ENCODE results near the gene TRIP11.

The TRIP11 gene

DNA sequence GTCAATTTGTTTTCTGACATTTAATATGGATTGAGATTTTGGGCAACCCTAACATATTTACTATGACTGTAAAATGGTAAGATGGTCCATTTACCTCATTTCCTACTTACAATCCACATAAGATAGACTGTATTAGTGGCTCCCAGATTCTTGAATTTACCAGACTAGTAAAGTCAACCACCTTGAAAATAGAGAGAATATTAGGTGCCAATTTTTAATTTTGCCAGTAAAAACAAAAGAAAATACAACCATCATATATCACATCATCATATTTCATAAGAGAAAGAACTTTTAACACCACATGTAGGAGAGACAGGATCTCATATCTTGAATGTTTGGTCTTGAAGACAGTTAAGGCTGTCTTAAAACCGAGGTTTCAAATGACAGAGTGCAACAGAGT, 84.7 kb downstream of the TRIP11 start:
- DNase-seq (ENCODE audit: low read depth) = no peak

DNA sequence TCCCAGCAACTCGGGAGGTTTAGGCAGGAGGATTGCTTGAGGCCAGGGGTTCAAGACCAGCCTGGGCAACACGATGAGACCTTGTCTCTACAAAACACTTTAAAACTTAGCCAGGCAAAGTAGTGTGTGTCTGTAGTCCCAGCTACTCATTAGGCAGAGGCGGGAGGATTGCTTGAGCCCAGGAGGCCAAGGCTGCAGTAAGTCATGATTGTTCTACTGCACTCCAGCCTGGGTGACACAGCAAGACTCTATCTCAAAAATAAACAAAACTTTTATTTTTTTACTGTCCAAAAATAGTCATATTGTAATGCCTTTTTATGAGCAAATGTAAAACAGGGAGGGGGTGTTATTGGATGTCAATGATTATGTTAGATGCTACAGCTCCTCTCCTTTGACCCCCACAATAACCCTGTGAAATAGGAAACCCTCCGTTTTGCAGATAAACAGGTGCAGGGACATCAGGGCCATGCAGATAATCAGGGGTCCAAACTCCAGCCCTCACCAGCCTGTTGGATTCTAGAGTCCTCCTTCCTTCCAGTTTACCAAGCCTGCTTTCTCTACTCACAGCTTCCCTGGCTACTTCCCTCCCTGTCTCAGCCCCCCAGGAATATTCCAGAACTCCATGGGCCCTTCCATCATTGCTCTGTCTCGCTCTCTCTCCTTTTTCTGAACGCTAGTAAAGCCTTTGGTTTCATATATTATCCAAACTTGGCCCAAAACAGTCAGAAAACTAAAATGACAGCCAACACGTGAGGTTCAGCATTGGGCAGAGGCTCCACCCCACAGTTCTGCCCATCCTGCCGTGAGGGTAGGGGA, 86.5 kb downstream of the TRIP11 start:
- no peak for DNase-seq (ENCODE audit: low read depth)

DNA sequence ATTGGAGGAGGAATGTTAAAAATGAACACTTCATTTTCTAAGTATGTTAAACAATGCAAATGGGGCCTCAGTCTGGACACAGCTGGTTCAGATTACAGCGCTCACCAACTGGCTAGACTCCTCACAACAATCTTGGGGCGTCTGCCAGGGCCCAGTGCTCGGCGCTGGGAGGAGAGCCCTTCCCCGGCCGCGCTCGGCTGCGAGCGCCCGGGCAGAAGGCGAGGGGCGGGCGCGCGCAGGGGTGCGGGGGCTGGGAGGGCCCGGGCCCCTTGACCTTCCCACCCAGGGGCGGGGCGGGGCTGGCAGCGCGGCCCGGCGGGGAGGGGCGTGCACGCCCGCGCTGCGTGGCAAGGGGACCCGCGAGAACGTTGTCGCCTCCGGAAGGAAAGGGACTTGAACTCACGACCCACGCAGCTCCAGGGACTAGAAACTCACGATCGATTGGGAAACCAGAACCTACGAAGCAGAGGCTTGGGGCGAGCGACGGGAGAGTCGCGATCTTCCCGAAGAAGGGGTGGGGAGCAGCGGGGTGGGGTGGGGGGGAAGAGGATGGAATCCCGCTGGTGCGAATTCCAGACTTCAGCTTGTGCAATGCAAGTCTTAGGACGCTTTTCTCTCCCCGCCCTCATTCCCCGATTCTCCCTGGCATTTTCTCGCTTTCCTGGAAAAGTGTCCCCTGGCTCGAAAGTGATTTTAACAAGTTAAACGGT, 92.2 kb downstream of the TRIP11 start, which contains the start of gene FBLN5:
Gene FBLN5 (minus strand): TSS at position 220 of the 710 bp plus-strand sequence. CDS start 465 bp downstream, outside the sequence.
- DNase-seq (ENCODE audit: low read depth) = no peak

- no peak for DNase-seq (ENCODE audit: low read depth)
Measured at GRCh38 chr14:91946622-91947474, 93.0 kb downstream of the TRIP11 start.

DNA sequence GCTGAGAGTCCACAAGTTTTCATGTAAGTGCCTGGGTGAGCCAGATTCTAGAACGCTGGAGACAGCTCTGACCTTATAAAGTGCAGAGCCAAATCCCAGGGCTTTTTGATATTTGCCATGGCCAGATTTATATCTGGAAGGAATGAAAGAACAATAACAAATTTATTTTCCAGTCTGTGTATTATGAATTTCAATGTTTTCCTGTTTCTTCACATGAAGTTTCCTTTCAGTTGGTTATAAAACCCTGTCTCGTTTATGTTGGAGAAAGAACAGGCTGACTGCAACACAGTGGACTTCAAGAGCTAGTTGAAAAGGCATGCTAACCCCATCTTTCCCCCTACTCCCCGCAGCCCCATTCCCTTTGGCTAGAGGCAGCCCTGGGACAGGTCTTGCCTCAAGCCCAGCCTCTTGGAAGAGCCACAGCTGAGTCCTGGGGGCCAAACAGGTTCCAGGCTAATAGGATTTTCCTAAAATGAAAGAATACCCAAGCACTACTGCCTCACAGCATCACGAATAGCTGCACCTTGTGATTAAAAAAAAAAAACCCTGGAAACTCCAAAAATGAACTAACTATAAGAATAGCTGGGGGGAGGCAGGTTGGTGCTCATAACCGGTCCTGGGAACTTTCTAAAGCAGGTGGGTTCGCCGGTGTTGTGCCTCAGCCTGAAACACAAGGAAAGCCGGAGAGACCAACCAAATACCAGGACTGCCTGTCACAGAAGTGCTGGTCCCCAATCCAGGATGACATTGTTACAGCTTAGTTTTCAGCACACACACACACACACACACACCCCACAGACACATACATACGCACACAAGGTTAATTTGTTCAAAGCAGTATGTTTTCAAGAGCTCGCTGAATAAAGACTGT, 93.9 kb downstream of the TRIP11 start:
- no peak for DNase-seq (ENCODE audit: low read depth)

DNA sequence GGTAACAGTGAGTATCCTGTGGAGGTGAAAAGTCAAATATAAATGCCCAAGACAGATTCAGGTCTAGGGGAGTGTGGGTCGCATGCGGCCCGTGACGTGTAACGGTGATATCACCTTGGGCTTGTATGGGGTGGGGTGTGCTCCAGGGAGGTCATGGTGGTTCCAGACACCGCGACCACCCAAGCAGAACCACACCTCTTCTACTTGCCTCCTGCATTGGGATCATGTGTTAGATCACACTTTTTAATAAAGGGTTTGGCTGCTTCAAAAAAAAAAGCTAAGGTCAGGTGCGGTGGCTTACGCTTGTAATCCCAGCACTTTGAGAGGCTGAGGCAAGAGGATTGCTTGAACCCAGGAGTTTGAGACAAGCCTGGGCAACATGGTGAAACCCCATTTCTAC, 96.9 kb downstream of the TRIP11 start:
- no peak for DNase-seq (ENCODE audit: low read depth)

GRCh38 chr14:91942128-91942527, 97.7 kb downstream of the TRIP11 start:
- no peak for DNase-seq (ENCODE audit: low read depth)

- no peak for DNase-seq (ENCODE audit: low read depth)
Measured at GRCh38 chr14:91940209-91940608, 99.7 kb downstream of the TRIP11 start.

GRCh38 chr14:91935586-91935985, 104.3 kb downstream of the TRIP11 start:
- no peak for DNase-seq (ENCODE audit: low read depth)

DNA sequence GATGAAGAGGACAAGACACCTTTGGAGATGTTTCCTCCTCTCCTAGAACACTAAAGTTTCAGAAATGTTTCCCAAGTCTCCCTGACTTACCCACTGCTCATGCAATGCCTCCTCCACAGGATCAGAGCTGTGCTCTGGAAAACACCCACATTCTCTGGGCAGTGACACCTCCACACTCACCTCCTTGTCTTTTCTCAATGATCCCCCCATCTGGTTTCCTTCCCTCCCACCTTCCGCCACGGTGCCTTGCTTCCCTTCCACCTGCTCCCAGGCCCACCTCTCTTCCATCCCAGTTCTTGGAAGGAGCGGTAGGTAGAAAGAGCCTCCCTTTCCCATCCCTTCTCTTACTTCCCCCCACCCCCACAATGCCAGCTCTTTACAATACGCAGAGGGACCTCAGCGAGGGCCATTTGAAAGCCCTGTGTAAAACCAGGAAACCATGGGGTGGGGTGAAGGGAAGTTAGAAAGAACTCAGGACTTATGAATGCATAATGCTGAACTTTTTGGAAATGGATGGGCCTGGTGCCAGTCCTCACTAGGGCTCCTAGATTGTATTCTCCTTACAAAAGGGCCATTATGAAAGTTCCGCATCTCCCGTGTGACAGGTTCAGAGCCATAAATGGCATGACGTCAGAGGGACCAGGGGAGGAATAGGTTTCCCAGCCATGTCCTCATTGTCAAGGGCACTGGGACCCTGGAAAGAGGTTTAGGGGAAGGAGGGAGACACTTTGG, 105.1 kb downstream of the TRIP11 start:
- DNase-seq (ENCODE audit: low read depth) = no peak

- DNase-seq (ENCODE audit: low read depth) = no peak
Measured at GRCh38 chr14:91931478-91932088, 108.3 kb downstream of the TRIP11 start.

DNA sequence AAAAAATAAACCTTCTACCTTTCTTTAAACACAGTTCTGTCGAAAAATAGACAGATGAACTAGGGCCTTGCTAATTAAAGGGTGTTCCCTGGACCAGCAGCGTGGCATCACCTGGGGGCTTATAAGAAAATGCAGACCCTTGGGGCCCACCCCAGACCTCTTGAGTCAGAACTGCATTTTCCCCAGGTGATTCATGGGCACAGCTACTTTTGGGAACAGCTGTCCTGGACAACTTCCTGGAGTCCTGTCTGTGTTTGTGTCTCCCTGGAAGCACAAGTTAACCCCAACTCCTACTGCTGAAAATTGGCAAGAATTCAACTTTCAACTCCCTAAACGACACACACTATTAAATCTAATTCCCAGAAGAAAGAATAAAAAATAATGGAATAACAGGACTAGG, 110.2 kb downstream of the TRIP11 start:
- no peak for DNase-seq (ENCODE audit: low read depth)

- DNase-seq (ENCODE audit: low read depth) = no peak
Measured at GRCh38 chr14:91927800-91928199, 112.1 kb downstream of the TRIP11 start.

GRCh38 chr14:91927191-91927590, 112.7 kb downstream of the TRIP11 start:
- no peak for DNase-seq (ENCODE audit: low read depth)

DNA sequence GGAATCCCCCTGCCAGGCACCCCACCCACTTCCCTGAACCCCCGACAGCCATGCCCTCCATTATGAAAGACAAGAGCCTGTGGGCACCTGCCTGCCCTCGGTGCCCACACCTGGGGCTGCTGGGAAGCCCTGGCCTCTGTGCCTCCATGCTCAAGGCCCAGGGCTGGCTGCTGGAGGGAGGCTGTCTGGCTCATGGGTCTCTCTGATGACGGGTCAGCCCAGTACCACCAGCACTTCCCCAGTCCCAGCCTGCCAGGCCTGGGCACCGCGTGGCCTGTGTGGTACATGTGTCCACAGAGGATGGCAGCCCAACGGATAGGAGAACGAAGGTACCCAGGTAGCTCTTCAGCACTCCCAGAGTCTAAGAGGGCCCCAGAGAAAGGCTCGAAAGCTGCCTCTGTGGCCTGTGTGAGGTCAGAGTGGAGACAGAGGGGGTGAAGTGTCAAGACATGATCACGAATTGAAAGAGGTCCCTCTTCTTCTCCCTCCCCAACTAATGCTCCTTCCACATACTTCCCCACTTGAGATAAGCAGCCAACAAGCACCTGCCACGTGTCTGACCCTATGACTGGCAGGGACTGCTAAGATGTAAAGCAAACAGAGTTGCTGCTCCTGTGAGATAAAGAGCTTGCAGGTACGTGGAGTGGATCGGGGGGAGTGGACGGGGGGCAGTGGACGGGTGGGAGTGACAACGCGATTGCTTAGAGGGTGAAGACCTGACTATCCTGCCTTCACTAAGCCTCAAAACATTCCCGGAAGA, 113.5 kb downstream of the TRIP11 start:
- no peak for DNase-seq (ENCODE audit: low read depth)

- DNase-seq (ENCODE audit: low read depth) = no peak
Measured at GRCh38 chr14:91925727-91926121, 114.1 kb downstream of the TRIP11 start.

- no peak for DNase-seq (ENCODE audit: low read depth)
Measured at GRCh38 chr14:91925001-91925726, 114.7 kb downstream of the TRIP11 start.

DNA sequence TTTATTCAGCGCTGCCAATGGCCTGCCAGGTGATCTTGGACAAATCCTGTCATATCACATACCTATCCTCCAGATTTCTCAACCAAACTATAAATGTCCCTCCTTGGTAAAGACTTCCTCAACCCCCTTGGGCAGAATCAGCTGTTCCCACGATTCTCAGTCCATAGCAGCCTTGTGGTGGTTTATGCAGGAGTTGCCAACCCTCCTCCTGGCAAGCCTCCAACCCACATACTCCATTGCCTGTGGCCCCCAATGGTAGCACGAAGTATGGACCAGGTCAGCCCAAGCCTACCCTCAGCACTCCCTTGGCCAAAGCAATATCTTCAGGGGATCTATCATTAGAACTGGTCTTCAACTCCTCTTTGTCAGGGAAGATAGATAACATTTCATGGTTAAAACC, 119.3 kb downstream of the TRIP11 start:
- DNase-seq (ENCODE audit: low read depth) = no peak

DNA sequence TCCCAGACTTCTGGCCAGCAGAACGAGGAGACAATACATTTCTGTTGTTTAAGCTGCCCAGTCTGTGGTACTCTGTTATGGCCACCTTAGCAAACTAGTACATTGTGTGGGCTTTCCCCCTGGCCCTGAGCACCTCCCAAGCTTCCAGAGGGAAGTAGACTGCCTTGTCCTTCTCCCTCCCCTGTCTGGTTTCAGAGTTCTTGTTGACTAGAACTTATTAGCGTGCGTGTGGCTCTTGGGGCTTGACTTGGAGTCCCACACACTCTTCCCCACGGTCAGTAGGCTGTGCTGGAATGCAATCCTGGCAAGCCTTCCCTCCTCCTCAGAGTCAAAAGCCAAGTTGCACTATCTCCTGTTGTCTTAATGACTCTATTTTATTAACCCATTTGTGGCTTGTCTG, 120.0 kb downstream of the TRIP11 start:
- DNase-seq (ENCODE audit: low read depth) = no peak
